ENCODE measurements around the gene GPATCH4. TPM values are rescaled to one million over a fixed set of nuclear protein-coding genes. Genes with fewer than 3 reads are reported as not detected.
A peak's percentile ranks its signal among the peaks of the same experiment; 100 is the strongest.
"Not testable (repeated sequence)": the region's sequence is repeated elsewhere in the genome, so short reads cannot be mapped to it uniquely, and the experiment has no call there.

Gene GPATCH4
- total RNA-seq, 4 donors from 2014 or later: 12.4 to 113 (median 28.9) TPM

DNA sequence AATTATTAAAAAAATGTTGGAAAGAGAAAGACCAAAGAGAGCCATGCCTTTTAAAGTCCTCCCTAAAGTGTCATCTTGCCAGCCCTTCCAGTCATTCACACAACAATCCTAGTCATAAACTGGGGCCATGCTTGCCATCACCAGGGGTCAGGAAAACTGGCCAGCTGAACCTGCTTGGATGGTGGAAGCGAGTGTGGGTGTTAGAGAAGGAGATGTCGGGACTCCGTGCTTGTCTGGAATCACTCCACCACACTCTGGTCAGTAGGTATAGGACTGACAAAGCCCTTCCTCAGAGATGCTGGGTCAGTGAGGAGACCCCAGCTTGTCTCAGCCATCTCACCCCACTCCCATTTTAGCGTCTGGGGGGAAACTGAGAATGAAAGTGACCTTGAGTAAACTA is 14.7 kb upstream of the GPATCH4 start:
- in situ Hi-C loops (cut with MboI; ENCODE audit: low pct_ligation_motif_present in 1 of 4, low pct_unique_long_range_greater_than_20kb in 1 of 4, low sequenced_read_pairs in 3 of 4): loop anchor here in 1 of 4 donors (25.0 kb wide), 1 partner anchor 229 kb away; no protein-coding TSS in a partner anchor
- H3K27me3 ChIP-seq: peaks cover 58% of the 10 kb centered on the region
- H3K27ac ChIP-seq: peak overlapping the region; percentile 9 to 73 (median 58)
- TF ChIP-seq EP300 (IDR thresholded peaks at IDR 0.05; ENCODE audit: low read depth) (no peak), POLR2AphosphoS5 (IDR thresholded peaks at IDR 0.05) (no peak), POLR2A (IDR thresholded peaks at IDR 0.05) (no peak)
- TF ChIP-seq, protein P1, sequence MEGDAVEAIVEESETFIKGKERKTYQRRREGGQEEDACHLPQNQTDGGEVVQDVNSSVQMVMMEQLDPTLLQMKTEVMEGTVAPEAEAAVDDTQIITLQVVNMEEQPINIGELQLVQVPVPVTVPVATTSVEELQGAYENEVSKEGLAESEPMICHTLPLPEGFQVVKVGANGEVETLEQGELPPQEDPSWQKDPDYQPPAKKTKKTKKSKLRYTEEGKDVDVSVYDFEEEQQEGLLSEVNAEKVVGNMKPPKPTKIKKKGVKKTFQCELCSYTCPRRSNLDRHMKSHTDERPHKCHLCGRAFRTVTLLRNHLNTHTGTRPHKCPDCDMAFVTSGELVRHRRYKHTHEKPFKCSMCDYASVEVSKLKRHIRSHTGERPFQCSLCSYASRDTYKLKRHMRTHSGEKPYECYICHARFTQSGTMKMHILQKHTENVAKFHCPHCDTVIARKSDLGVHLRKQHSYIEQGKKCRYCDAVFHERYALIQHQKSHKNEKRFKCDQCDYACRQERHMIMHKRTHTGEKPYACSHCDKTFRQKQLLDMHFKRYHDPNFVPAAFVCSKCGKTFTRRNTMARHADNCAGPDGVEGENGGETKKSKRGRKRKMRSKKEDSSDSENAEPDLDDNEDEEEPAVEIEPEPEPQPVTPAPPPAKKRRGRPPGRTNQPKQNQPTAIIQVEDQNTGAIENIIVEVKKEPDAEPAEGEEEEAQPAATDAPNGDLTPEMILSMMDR (IDR thresholded peaks at IDR 0.05): no peak
- DNase-seq: no peak
- no peak overlapping the region for H3K4me3 ChIP-seq
- intact Hi-C loops (cut with DNase I; ENCODE audit: low total_unique reads): loop anchor here (10.0 kb wide), 1 partner anchor 221 kb away; no protein-coding TSS in a partner anchor
- no peaks in the 10 kb centered on the region for H3K36me3 ChIP-seq
- 41 to 60% methylated on average over 3 to 4 of the region's 4 CpGs for WGBS, 2 donors (ENCODE audit: low coverage in 1 of 2)
- no peaks in the 10 kb centered on the region for H3K9me3 ChIP-seq
- peaks cover 0 to 9% (median 4%) of the 10 kb centered on the region in 4 donors for H3K4me1 ChIP-seq

DNA sequence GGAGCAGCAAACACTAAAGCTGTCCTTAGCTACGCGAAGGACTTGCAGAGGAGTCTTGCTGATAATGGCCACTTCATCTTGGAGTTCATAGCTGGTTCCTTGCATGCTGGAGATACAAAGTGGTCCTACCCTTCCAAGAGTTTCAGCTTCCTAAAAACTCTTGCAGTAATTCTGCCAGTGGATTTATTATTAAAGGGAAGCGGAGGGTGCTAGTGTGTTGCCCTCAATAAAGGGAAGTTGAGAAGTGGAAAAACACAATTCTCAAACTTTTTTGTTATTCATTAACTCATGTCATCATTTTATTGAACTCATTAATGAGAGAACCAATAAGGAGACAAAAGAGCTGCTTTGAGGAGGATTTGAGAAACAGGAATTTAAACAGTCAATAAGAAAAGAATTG is 11.4 kb upstream of the GPATCH4 start:
- no peak overlapping the region for H3K4me3 ChIP-seq
- H3K9me3 ChIP-seq: no peaks in the 10 kb centered on the region
- in situ Hi-C loops (cut with MboI; ENCODE audit: low pct_ligation_motif_present in 1 of 4, low pct_unique_long_range_greater_than_20kb in 1 of 4, low sequenced_read_pairs in 3 of 4) (loop anchor here in 1 of 4 donors (25.0 kb wide), 1 partner anchor 225 kb away; no protein-coding TSS in a partner anchor), intact Hi-C loops (cut with DNase I; ENCODE audit: low total_unique reads) (loop anchor here (10.0 kb wide), 1 partner anchor 218 kb away; no protein-coding TSS in a partner anchor)
- no peak for DNase-seq
- H3K4me1 ChIP-seq: peaks cover 0 to 12% (median 4%) of the 10 kb centered on the region in 4 donors
- TF ChIP-seq POLR2A (IDR thresholded peaks at IDR 0.05): no peak
- TF ChIP-seq, protein P1 (IDR thresholded peaks at IDR 0.05): no peak
- TF ChIP-seq POLR2AphosphoS5 (IDR thresholded peaks at IDR 0.05): no peak
- TF ChIP-seq EP300 (IDR thresholded peaks at IDR 0.05; ENCODE audit: low read depth): no peak
- H3K36me3 ChIP-seq: no peaks in the 10 kb centered on the region
- 70% methylated on average over 3 of the region's 3 CpGs; no CpG with 5 or more reads in 1 of the 2 donors for WGBS, 2 donors (ENCODE audit: low coverage in 1 of 2)
- H3K27ac ChIP-seq: no peak overlapping the region
- peaks cover 46% of the 10 kb centered on the region for H3K27me3 ChIP-seq

DNA sequence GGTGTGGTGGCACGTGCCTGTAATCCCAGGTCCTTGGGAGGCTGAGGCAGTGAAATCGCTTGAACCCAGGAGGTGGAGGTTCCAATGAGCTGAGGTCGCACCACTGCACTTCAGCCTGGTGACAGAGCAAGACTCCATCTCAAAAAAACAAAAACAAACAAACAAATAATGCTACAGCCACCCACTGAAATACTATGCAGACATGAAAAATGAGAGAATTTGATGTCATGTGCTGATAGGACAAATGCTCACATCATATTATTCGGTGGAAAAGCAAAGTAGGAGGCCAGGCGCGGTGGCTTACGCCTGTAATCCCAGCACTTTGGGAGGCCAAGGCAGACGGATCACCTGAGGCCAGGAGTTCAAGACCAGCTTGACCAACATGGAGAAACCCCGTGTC is 8.8 kb upstream of the GPATCH4 start:
- H3K36me3 ChIP-seq: not testable (repeated sequence)
- intact Hi-C loops (cut with DNase I; ENCODE audit: low total_unique reads): loop anchor here (10.0 kb wide), 1 partner anchor 215 kb away; no protein-coding TSS in a partner anchor

DNA sequence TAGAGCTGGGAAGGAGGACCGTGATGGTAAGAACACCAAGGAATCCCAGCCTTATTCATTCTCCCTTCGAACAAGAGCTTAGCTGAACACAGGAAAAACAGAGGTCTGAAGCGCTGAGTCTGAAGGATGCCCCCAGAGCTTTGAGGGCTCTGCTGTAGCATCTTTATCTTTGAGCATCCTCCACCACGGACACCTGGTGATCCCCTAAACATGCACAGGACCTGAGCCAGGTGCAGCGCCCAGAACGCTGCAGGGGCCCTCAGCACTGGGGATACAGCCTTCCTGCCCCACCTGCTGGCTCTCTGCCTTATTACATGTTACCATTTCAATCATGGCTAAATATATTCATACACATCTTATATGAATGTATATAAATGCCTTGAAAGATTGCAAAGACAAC is 7.7 kb upstream of the GPATCH4 start:
- no peak overlapping the region for H3K27ac ChIP-seq
- H3K27me3 ChIP-seq: peaks cover 34% of the 10 kb centered on the region
- TF ChIP-seq, protein P1 (IDR thresholded peaks at IDR 0.05): peak; percentile 29 to 64 (median 54)
- no peak for TF ChIP-seq POLR2A (IDR thresholded peaks at IDR 0.05)
- TF ChIP-seq EP300 (IDR thresholded peaks at IDR 0.05; ENCODE audit: low read depth): no peak
- in situ Hi-C loops (cut with MboI; ENCODE audit: low pct_ligation_motif_present in 1 of 4, low pct_unique_long_range_greater_than_20kb in 1 of 4, low sequenced_read_pairs in 3 of 4) (loop anchor here (5.0 to 25.0 kb wide), 4 partner anchors 134 to 222 kb away; no protein-coding TSS in a partner anchor), intact Hi-C loops (cut with DNase I; ENCODE audit: low total_unique reads) (no loop called here)
- no peaks in the 10 kb centered on the region for H3K36me3 ChIP-seq
- 33 to 76% methylated on average over 3 to 6 of the region's 6 CpGs for WGBS, 2 donors (ENCODE audit: low coverage in 1 of 2)
- no peak overlapping the region for H3K4me3 ChIP-seq
- peaks cover 0 to 3% (median 0%) of the 10 kb centered on the region in 4 donors for H3K4me1 ChIP-seq
- DNase-seq: peak; percentile 43
- no peaks in the 10 kb centered on the region for H3K9me3 ChIP-seq

More for the DNA sequence above, 8.8 kb upstream of the GPATCH4 start:
- H3K27ac ChIP-seq, H3K9me3 ChIP-seq, H3K4me1 ChIP-seq, DNase-seq, H3K4me3 ChIP-seq: not testable (repeated sequence)
- peaks cover 34% of the 10 kb centered on the region for H3K27me3 ChIP-seq
- 82 to 83% methylated on average over 3 to 9 of the region's 9 CpGs for WGBS, 2 donors (ENCODE audit: low coverage in 1 of 2)
- in situ Hi-C loops (cut with MboI; ENCODE audit: low pct_ligation_motif_present in 1 of 4, low pct_unique_long_range_greater_than_20kb in 1 of 4, low sequenced_read_pairs in 3 of 4): loop anchor here in 1 of 4 donors (25.0 kb wide), 1 partner anchor 223 kb away; no protein-coding TSS in a partner anchor

All from transverse colon (tissue), 4 donors.